Stimulated activated CD4-positive, alpha-beta T cell treated with anti-CD3 and anti-CD28 coated beads, Interleukin-2, amount 100 ng/mL, for 24 hours (primary cell): ENCODE results near the gene HOXA3.
A peak's percentile ranks its signal among the peaks of the same experiment; 100 is the strongest.

Experiments
- DNase-seq, 2 donors: peaks; one replicate each; pipeline ENCODE4 v3.0.0-alpha.2; 2020

HOXA3 gene

DNA sequence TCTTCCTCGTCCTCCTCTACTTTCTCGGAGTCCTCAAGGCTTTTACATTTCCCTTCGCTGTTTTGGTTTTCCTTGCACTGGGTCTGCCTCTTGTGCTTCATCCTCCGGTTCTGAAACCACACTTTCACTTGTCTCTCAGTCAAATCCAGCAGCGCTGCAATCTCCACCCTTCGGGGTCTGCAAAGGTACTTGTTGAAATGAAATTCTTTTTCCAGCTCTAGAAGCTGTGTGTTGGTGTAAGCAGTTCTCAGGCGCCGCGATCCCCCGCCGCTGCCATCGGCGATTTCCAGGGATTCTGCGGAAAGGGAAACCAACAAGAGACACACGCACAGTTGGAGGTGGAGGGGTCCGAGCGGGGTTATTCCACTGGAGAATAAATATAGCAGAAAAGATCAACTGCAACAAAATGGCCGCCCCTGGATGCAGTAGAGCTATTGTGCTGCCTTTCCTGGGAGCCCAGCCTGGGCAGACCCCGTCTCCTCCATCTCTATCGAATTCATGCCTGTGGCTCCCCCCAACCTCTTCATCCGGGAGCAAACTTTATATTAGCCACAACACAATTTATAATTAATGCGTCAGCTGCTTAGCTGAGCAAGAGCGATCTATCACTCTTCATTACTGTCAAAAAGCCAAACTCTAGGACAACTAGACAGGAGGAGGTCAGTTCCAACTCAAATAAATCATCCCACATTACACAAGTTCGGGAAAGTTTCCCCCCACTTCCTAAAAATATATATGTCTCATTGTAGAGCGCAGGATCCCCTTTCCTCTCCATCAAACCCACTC is 51.0 kb downstream of the HOXA3 start:
- DNase-seq: no peak

DNA sequence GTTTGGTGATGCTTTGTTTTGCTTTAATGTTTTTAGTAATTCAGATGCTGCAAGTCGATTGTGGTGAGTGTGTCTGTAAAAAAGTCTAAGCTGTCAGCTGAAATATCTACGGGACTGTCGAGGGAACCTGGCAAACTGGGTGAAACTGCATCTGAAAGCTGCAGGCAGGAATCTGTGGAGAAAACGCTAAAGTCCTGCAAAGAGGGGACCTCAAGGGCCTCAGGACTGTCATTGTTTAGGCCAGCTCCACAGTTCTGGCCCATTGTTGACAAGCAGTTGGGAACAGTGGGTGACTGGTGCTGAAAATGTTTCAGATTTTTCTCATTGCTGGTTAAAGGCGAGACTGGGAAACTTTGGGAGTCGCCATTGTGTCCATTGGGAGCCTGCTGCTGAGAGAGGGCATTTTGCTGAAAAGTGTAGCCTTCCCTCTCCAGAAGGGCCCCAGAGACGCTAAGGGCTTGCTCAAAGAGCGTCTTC is 51.7 kb downstream of the HOXA3 start:
- no peak for DNase-seq

DNA sequence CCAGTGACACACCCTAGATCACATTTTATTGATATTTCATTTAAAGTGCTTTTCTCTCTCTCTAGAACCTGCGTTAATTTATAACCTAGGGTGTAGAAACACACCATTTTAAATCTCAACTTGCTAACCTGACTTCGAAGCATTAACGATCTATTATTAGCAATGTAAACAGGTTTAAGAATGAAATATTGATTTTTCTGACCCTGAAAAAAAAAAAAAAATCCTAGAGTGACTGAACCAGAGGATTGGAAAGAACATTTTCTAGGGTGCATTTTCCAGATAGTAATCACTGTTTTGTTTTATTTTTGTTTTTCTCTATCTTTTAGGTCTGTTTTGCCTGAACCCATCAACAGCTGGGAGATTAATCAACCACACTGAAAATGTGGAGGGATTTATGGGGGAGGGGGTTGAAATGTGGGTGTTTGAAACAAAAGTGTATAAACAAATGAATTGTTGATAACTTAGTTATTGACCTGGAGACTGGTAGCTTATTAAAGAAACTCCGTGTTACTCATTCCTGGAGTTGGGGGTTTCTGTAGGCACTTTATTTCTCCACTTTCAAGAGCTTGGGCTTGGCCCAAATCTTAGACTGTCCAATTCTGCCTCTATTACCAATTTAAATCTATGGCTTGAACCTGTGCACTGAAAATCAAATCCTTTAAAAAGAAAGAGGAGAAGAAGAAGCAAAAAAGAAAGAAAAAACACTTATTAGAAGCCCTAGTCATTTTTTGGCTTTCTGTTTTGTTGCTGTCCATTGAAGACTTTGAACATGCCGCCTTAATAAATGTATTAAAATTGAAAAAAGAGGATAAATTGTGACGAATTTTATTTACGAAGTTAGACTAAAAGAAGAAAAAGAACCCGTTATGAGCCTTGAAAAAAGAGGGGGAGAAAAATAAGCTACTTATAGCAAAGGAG is 52.7 kb downstream of the HOXA3 start:
- DNase-seq: no peak

DNA sequence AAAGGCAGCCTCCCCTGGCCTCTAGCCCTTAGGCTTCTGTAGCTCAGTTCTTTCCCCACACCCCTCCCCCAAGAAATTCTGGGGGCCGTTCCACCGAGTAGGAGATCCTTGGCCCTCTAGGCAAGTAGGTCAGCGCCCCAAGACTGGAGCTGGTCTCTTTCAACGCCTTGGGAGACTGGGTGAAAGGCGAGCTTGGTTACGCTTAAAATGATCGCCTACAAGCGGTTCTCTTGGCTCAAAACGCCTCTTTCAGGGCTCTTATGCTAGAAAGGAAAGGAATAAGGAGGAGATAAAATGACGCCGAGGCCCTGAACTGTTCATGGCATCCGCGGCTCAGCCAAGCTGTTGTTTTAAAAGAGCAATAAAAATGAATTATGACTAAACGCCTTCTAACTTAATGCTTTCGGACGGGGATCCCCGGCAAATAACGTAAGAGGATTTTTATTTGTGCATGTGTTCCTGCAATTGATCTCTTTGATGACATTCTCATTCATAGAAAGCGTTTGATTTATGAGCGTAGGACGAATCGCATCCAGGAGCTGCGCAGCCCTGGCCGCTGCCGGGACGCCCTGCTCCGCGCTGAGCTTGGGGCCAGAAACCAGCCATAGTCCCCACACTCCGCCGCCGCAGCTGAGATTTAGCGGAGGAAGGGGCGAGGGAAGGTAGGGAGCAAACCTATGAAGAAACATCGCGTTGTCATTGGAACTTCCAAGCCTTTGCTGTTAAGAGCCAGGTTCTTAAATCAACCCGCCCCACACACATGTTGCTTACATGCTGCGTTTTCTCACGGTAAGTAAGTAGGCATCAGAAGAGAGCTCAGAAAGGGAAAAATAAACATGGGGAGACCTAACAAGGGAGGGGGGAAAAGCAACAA is 53.6 kb downstream of the HOXA3 start:
- no peak for DNase-seq

DNA sequence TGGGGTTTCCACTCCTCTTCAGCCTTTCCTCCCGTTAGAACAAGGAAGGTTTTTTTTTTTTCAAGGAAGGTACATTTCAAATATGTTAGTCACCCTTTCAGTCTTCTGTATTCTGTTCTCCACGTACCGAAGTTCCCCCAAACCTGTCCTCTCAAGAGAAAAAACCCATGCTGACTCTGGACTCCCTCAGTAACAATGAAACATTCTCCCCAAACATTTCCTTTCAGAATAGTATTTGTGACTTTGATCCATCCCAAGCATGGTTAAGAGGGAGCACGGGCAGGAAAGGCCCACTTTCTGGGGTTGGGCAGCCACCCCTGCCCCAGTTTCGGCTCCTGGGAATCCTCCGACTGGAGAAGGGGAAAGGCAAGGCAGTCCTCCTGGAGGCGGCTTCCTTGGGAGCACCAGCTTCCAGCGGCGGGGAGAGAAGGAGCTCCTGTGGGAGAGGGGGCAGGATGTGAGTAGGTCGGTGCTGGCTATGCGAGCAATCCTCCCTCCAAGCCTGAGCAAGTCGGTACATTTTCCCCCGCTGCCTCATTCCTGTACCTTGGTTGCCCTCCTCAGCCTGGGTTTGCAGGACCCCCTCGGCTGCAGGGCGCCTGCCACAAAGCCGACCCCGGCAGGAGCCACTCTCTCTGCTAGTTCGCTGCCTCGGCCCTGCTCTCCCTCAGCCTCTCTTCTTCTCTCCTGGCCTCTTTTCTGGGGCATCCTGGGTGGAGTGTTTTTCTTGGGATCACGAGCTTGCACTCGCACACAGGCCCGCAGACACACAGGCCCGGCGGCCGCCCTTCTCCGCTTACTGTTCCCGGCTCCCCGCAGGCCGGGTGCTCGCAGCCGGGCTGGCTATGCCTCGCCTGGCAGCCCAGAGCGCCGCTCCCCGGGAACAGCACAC is 54.5 kb downstream of the HOXA3 start:
- no peak for DNase-seq

DNA sequence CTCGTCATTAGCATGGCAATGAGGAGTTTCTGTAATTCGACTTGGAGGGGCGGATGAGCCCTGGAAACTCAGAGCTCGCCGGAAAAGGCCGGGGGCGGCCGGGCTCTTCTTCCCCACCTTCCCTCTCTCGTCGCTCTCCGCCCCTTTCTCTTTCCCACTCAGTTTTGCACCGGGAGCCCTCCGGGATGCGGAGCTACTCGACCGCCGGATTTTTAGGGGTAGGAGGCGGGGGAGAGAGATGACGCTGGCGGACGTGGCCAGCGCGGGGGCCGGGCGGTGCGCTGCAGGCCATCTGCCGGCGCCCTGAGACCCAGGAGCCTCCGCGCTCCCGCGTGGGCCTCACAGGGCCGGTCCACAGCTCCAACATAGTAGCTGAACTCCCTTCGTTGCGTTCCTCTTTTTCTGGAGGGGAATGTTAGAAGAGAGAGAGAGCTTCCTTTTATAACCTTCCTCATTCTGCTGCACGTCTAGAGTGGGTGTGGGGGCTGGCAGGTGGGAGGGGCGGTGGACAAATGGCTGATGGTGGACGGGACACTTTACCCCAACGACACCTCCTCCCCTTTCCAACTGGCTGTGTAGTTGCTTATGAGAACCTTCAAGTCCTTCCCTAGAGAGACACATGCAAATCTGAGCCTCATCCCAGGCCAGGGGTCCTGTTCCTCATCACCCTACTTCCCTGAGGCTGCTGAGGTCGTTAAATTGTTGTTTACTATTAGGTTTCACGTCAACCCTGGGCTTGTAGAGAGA is 55.4 kb downstream of the HOXA3 start:
- no peak for DNase-seq

DNA sequence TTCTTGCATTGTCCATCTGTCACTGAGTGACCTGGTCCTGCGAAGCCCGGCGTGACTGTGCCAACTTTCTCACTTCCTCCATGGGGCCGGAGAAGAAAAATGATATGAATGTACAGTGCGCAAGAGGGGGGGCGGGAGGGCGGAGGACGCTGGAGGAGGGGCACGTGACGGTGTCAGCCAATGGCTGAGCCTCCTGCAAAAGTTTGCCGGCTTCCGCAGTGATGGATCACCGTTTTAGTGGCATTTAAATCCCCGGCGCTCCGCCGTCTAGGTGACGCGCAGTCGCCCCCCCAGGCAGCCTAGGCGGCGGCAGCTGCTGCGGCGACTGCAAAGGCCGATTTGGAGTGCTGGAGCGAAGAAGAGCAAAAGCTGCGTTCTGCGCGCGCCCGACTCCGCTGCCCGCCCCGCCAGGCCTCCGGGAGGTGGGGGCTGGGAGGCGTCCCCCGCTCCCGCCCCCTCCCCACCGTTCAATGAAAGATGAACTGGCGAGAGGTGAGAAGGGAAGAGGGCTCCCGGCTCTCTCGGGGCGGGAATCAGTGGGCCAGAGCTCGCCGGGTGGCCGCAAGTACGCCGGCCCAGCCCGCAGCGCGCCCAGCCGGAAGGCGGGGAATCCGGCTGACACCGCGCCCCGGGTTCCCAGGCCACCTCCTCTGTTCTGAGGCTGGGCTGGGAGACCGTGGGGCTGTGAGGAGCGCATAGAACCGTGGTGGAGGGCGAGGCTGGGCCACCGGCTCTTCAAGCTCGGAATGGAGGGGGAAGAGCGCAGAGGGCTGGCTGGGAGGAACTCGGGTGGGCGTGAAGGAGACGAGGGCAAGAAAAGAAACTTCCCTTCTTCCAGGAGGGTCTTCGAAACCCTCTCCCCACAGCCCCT is 56.3 kb downstream of the HOXA3 start, which contains the start of gene HOXA1:
HOXA1 (minus strand) TSS at position 104 of the 871 bp plus-strand sequence; CDS start at position 16, 88 bp downstream.
- DNase-seq: peak; percentile 69 to 75

DNA sequence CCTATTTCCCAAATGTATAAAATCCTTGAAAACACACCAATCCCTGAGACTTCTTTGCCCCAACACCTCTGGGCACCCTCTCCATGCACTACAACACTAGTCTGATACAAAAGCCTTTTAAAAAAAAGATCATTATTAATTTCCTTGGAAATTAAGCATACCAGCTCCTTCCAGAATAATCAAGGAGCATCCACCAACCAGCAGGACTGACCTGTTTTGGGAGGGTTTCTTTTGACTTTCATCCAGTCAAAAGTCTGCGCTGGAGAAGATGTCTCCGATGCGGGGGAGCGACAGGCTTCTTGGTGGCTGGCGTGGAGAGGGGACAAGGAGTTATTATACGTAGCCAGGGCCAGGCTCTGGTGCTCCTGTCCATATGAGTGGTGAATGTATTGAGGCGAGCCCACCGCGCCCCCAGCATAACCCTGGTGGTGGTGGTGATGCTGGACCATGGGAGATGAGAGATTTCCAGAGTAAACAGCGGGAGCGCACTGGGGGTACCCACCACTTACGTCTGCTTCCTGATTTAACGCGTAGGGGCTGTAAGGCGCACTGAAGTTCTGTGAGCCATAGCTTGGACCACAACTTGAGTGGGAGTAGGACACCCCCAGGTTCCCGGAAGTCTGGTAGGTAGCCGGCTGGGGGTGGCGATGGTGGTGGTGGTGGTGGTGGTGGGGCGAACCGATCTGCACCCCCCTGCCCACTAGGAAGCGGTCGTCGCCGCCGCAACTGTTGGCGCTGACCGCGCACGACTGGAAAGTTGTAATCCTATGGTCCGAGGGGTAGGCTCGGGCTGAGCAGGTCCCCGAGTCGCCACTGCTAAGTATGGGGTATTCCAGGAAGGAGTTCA is 57.1 kb downstream of the HOXA3 start:
- DNase-seq: no peak

DNA sequence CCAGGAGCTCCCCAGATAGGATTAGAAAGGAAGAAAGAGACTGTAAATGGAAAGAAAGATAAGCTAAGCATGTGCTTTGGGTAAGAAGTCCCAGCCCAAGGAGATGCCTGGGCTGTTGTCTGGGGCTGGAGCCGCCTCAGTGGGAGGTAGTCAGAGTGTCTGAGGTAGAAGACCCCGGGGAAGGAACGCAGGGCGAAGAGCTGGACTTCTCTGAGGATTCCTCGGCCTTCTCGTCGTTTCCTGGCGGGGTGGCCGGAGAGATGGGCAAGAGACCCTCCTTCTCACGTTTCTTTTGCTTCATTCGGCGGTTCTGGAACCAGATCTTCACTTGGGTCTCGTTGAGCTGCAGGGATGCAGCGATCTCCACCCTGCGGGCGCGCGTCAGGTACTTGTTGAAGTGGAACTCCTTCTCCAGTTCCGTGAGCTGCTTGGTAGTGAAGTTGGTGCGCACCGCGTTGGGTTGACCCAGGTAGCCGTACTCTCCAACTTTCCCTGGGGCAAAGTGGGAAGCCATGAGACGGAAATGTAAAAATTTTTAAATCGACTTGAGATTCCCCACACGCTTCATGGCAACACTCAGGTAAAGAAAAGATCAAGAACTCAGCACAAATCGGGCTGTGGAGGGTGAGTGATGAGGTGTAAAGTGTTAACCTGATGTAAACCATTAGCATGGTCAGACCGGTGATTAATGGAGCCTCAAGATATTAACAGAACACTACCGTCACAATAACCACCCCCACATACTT is 57.9 kb downstream of the HOXA3 start:
- no peak for DNase-seq

DNA sequence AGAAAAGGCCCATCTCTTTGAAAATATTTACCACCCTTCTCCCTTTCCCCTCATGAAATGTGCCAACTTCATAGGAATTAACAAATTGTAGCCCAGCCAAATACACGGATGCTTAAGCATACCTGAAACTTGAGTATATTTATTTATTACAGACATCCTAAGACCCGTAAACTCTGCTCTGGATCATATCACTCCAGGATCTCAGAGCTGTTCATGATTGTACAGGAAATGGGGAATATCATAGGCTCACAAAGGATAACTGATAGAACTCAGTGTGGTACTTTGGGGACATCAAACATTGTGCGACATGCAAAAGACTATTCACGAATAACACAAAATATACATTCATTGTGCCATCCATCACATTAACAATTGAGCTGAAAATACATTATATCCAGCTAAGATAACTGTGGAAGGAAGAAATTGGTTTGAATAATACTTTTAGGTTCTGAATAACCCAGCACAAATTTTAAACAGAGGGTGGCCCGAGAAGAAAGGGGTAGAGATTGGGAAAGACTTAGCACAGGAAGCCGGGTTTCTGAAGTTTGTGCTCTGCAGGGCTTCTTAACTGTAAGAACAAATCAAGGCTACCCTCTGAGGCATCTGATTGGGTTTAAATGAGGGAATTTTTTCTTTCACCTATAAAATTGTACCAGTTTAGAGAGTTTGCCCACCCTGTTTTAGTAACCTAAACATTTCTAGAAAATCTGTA is 59.0 kb downstream of the HOXA3 start:
- DNase-seq: no peak

DNA sequence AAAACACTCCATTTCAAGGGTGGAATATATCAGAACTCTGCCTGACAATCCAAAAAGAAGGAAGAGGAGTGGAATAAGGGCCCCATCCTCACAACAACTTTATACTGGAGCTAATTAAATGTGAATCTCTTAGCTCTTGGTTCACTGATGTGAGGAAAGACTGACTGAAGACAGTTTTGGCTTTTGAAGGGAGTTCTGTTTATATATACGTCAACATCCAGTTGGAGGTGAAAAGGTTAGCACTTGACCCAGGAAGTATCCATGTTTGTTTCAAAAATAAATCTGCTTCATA is 59.6 kb downstream of the HOXA3 start:
- DNase-seq: no peak

DNA sequence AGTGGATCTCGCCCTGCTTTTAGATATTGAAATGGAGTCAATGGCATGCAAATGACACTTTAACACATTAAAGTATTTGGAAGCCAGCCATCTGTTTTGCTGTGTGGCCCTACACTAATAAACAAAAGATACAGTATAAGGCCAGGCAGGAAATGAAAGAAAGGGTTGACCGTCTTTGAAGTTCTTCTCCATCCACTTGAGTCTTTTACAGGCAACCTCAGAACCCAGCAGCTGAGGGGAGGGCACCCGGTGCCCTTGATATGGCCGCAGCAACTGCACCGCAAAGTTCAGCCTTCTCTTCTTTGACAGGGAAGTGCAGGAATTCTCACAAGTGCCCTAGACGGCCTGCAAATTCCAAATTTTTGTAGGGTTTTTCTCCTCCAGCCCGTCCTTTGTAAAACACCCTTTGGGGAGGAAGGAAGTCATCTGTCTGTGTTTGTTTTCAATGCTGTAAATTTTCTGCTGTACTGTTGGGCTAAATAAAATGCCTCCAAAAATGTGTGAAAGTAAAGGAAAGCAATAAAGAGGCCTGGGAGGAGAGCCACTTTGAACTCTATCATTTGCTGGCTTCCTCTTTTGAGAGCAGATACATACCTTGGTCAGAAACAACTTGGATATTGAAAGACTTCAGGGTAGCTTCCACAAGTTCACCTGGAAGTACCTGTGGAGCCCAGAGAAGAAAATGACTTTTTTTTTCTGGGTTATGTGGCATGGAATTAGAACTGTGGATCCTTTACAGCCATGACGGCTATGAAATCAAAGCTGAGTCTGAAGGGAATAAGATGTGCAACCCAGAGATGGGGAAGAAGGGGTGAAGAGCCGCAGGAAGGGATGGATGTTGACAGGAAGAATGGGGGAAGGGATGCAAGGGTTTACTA is 60.2 kb downstream of the HOXA3 start:
- no peak for DNase-seq

DNA sequence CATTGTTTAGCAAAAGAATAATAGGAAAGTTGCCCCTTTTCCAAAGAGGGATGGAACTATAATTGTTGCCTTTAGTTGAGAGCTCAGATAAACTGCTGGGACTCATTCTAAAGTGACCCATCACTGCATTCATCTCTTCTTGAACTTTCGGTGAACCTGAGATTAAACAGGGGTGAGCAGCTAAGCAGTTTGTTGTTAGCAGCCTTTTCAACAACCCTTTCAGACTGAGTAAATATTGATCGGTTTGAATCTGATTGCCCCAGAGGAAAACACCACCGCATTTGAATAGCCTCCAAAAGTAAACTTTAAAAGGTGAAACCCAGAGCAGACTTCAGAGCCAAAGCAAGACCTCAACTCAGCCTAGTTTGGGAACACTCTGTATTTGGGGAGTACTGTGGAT is 61.3 kb downstream of the HOXA3 start:
- DNase-seq: no peak

DNA sequence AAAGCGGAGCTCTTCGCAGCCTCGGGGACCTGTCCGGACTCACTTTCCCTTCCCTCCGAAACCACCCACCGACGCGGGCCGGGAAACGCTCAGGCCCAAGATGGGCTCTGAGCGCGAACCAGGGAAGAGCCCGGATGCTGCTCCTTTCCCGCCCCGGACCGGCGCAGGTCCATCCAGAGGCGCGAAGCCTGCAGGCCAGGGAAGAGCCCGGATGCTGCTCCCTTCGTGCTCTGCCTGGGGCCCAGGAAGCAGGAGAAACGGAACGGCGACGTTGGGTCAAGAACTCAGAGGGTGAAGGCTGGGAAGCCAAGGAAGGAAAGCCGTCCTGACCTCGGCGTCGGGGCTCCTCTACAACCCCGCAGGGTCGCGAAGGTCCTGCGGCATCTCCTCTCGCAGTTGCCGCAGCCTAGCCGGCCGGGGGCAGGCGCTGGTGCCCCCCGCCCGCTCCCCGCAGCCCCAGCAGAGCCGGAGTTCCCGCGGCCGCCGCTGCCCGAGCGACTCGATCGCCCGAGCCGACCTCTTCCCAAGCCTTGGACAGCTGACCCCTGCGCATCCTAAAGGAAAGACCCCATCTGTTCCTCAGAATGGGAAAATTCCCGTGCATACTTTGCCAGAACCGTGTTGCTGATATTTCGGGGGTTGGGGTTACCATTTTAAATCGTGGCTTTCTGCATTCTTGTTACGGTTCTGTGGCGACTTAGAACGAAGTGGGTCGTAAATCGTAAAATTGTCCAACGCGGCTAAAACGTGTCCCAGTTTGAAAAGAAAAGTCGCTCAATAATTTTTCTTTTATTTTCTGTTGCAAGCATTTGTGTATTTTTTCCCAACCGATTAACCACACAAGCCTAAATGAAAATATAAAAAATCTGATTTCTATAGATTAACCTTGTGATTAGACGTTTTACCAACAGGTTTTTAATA is 64.1 kb downstream of the HOXA3 start:
- DNase-seq: no peak

DNA sequence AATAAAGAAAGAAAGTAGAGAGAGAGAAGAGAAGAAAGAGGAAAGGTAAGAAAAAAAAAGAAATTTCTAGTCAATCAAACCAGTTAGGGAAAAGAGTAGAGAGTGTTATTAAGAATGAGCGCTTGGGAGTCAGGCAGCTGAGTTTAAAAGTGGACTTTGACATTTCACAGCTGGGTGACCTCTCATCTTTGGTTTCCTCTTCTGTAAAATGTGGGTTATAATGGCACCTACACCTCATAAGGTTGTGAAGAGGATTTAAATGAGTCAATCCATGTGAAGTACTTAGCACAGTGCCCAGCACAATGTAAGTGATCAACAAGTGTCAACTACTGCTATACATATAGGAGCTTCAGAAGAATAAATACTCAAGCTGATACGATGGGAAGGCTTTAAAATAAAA is 68.7 kb downstream of the HOXA3 start:
- no peak for DNase-seq

DNA sequence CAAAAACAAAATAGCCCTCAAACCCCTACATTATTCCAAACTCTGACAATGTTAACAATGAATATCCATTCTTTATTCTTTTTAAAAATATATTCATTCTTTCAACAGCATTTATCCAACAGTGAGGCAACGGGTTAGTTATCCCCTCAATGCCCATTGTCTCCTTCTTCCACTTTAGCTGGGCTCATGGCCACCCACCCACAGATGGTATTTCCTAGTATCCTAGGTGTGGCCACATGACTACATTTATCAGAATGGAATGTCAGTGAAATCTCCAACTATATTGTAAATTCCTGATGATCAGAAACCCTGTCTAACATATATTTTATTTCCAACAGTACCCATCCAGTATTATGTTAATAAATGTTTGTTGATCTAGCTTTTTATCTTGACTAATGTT is 70.2 kb downstream of the HOXA3 start:
- DNase-seq: no peak
